ENCODE results near the gene GNB1L. TPM values are rescaled to one million over a fixed set of nuclear protein-coding genes. Genes with fewer than 3 reads are reported as not detected.
"Not testable (repeated sequence)": the region's sequence is repeated elsewhere in the genome, so short reads cannot be mapped to it uniquely, and the experiment has no call there.

Gene GNB1L
- total RNA-seq, 1 experiment from 2014 or later = 17.9 TPM

DNA sequence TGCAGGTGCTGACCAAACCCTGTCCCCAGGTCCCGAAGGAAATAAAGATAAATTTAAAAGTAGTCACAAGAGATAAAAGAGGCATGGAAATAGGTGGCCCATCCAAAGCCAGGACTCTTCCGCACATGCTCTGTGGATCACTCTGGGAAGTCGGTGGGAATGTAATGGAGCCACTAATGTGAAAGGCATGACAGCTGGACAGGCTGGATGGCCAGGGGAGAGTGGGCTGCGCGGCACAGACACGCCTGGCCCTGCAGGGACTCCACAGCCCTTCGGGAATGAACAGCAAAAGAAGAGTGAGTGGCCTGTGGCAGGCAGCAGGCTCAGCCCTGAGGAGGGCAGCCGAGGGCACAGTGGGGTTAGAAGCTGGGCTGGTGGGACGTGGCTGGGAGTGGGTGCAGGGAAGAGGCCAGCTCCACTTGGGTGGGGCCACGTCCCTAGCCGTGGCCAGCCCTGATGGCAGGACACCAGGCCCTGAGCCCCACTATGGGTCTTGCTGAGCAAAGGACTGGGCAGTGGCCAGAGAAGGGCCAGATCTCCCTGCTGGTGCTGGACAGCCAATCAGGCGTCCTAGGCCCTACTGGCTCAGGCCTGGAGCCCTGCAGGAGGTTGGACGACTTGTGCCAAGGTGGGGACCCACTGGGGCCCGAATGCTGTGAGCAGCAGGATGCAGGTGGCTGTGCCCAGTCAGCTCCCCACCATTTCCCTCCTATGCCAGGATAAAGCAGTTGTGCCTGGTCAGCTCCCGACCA is 31.3 kb upstream of the GNB1L start:
- no peak for DNase-seq (ENCODE audit: low spot score)
- CTCF ChIA-PET = no interaction called here
- TF ChIP-seq EZH2 (IDR thresholded peaks at IDR 0.05; ENCODE audit: borderline replicate concordance, low read depth, low read length, poor library complexity, severe bottlenecking) (no peak), CTCF (conservative IDR thresholded peaks at IDR 0.05; ENCODE audit: low read depth, low read length) (no peak)
- Histone ChIP-seq H3K27ac (ENCODE audit: low read depth, low read length, poor library complexity, severe bottlenecking) (peak overlapping the region; percentile 89), H3K27me3 (replicated peaks; ENCODE audit: insufficient read depth, low read depth, low read length, poor library complexity) (no peaks in the 10 kb centered on the region), H3K4me1 (ENCODE audit: insufficient read depth, low read length, poor library complexity, severe bottlenecking) (peaks cover 56% of the 10 kb centered on the region), H3K4me3 (ENCODE audit: low read depth, low read length, poor library complexity, severe bottlenecking) (no peak overlapping the region), H3K9me3 (ENCODE audit: low read depth, low read length, poor library complexity, severe bottlenecking) (no peaks in the 10 kb centered on the region), H3K36me3 (ENCODE audit: insufficient read depth, low read length, poor library complexity, severe bottlenecking) (no peaks in the 10 kb centered on the region)
- BruUV-seq (replicated peaks) = no TSS peak
- POLR2A ChIA-PET (ENCODE audit: low non-redundant PET) = no interaction called here
- intact Hi-C loops (cut with micrococcal nuclease; ENCODE audit: unreplicated experiment) = no loop called here

DNA sequence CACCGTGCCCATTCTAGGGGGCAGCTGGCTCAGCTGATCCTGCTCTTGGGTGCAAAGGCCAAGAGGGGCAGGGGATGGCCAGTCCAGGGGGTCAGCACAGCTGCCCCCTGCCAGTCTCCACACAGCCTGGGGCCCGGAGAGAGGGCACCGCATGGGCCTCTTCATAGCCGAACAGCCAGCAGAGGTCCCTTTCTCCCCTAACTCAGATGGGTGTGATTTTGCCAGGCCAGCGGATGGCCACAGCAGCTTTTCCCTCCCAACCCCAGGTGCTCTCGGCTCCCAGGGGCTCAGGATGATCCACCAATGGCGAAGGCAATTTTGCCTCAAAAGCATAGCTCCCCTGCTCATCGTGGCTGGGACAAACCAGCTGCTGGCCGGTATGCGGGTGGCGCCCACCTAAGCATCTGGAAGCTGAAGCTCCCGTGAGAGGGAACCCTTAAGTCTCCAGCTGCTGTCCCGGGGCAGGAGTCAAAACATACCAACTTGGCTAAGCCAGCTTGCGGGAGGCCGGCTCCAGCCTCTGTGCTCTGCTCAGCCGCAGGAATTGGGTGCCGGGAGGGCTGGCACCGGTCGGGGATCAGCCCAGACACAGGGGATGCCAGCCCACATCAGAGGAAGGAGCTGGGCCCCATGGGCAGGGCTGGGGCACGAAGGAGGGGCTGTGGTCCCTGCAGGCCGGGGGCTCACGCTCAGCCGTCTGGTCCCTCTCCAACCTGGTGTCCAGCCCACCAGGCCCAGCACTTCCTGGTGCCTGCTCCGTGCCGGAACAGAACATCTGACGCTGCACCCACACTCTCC is 30.5 kb upstream of the GNB1L start:
- TF ChIP-seq CTCF (conservative IDR thresholded peaks at IDR 0.05; ENCODE audit: low read depth, low read length) (no peak), EZH2 (IDR thresholded peaks at IDR 0.05; ENCODE audit: borderline replicate concordance, low read depth, low read length, poor library complexity, severe bottlenecking) (no peak)
- no TSS peak for BruUV-seq (replicated peaks)
- H3K4me1 ChIP-seq (ENCODE audit: insufficient read depth, low read length, poor library complexity, severe bottlenecking) = peaks cover 56% of the 10 kb centered on the region
- H3K9me3 ChIP-seq (ENCODE audit: low read depth, low read length, poor library complexity, severe bottlenecking) = no peaks in the 10 kb centered on the region
- CTCF ChIA-PET = no interaction called here
- no peaks in the 10 kb centered on the region for H3K36me3 ChIP-seq (ENCODE audit: insufficient read depth, low read length, poor library complexity, severe bottlenecking)
- POLR2A ChIA-PET (ENCODE audit: low non-redundant PET) = no interaction called here
- intact Hi-C loops (cut with micrococcal nuclease; ENCODE audit: unreplicated experiment) = no loop called here
- no peak for DNase-seq (ENCODE audit: low spot score)
- H3K27me3 ChIP-seq (replicated peaks; ENCODE audit: insufficient read depth, low read depth, low read length, poor library complexity) = no peaks in the 10 kb centered on the region
- H3K4me3 ChIP-seq (ENCODE audit: low read depth, low read length, poor library complexity, severe bottlenecking) = no peak overlapping the region
- peak overlapping the region; percentile 89 for H3K27ac ChIP-seq (ENCODE audit: low read depth, low read length, poor library complexity, severe bottlenecking)

DNA sequence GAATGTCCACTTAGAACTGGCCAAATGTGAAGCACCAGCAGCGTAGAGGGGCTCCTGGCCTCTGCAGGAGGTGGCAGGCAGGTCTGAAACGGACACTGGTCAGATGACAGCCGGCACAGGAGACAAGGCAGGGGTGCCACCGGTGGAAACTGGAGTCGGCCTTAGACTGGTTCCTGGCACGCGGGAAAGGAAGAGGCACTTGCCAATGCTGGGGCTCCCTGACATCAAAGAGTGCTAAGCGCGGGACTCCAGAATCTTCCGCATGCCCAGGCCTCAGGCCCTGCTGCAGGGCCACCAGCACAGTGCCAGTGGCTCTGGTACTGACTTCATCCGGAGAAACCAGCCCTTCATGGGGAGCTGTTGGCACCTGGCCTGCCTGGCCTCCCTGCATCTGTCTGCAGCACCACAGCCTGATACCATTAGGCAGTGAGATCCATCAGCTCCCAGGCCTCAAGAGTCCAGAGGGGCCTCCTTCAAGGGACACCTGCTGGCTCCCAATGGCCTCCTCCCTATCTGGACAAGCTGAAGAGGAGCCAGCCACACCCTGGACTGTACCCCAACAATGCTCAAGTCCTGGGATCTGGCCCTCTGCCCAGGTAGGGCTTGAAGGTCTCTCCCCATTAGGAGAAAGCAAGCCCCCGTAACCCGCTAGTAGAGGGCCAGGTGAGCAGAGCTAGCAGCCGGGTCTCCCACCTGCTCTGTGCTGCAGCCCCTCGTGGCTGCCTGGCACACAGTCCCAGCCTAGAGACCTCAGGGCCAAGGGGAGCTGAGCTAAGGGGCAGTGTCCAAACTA is 29.7 kb upstream of the GNB1L start:
- CTCF ChIA-PET = no interaction called here
- Histone ChIP-seq H3K9me3 (ENCODE audit: low read depth, low read length, poor library complexity, severe bottlenecking) (no peaks in the 10 kb centered on the region), H3K27me3 (replicated peaks; ENCODE audit: insufficient read depth, low read depth, low read length, poor library complexity) (no peaks in the 10 kb centered on the region), H3K4me1 (ENCODE audit: insufficient read depth, low read length, poor library complexity, severe bottlenecking) (peaks cover 58% of the 10 kb centered on the region), H3K27ac (ENCODE audit: low read depth, low read length, poor library complexity, severe bottlenecking) (peak overlapping the region; percentile 89), H3K4me3 (ENCODE audit: low read depth, low read length, poor library complexity, severe bottlenecking) (no peak overlapping the region), H3K36me3 (ENCODE audit: insufficient read depth, low read length, poor library complexity, severe bottlenecking) (no peaks in the 10 kb centered on the region)
- intact Hi-C loops (cut with micrococcal nuclease; ENCODE audit: unreplicated experiment) = no loop called here
- POLR2A ChIA-PET (ENCODE audit: low non-redundant PET) = no interaction called here
- no TSS peak for BruUV-seq (replicated peaks)
- no peak for DNase-seq (ENCODE audit: low spot score)
- TF ChIP-seq EZH2 (IDR thresholded peaks at IDR 0.05; ENCODE audit: borderline replicate concordance, low read depth, low read length, poor library complexity, severe bottlenecking) = no peak
- TF ChIP-seq CTCF (conservative IDR thresholded peaks at IDR 0.05; ENCODE audit: low read depth, low read length) = no peak

DNA sequence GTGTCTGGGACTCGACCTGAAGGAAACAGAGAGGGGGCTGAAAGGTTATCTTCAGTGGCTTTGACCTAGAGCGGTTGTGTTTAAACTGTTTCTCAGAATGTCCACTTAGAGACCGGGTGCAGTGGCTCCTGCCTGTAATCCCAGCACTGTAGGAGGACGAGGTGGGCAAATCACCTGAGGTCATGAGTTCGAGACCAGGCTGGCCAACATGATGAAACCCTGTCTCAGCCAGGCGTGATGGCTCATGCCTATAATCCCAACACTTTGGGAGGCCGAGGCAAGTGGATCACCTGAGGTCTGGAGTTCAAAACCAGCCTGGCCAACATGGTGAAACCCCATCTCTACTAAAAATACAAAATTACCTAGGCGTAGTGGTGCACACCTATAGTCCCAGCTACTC is 28.8 kb upstream of the GNB1L start:
- intact Hi-C loops (cut with micrococcal nuclease; ENCODE audit: unreplicated experiment); H3K9me3 ChIP-seq (ENCODE audit: low read depth, low read length, poor library complexity, severe bottlenecking); DNase-seq (ENCODE audit: low spot score); CTCF ChIA-PET; H3K36me3 ChIP-seq (ENCODE audit: insufficient read depth, low read length, poor library complexity, severe bottlenecking); POLR2A ChIA-PET (ENCODE audit: low non-redundant PET); H3K4me3 ChIP-seq (ENCODE audit: low read depth, low read length, poor library complexity, severe bottlenecking); BruUV-seq (replicated peaks); H3K27me3 ChIP-seq (replicated peaks; ENCODE audit: insufficient read depth, low read depth, low read length, poor library complexity): not testable (repeated sequence)
- Histone ChIP-seq H3K27ac (ENCODE audit: low read depth, low read length, poor library complexity, severe bottlenecking) (peak overlapping the region; percentile 86), H3K4me1 (ENCODE audit: insufficient read depth, low read length, poor library complexity, severe bottlenecking) (peaks cover 58% of the 10 kb centered on the region)

Data from A673 (cell line).